Skin of body (tissue), 3 donors: ENCODE measurements around the gene GPR37L1. TPM values are rescaled to one million over a fixed set of nuclear protein-coding genes. Genes with fewer than 3 reads are reported as not detected.
A peak's percentile ranks its signal among the peaks of the same experiment; 100 is the strongest.
"Not testable (repeated sequence)": the region's sequence is repeated elsewhere in the genome, so short reads cannot be mapped to it uniquely, and the experiment has no call there.

Experiments used
- DNase-seq: peaks from one replicate; lab custom pipeline; 2025; lab: John Stamatoyannopoulos, UW
- small RNA-seq: library from RNA; depleted of rRNA; stranded (forward); fragments of <200 nt; gene quantifications from one replicate; pipeline ENCODE3, GENCODE V24; 2014; ENCODE audit warnings: low replicate concordance
- total RNA-seq: library from RNA; depleted of rRNA; stranded (reverse); fragments of >200 nt; gene quantifications from one replicate; pipeline ENCODE4 v1.2.3, GENCODE V29; 2014

The GPR37L1 gene
- total RNA-seq, 1 donor from 2014 or later, result not detected

- DNase-seq, result not testable (repeated sequence)
Observed at GRCh38 chr1:202167054-202167453, 44.3 kb downstream of the GPR37L1 start.

DNA sequence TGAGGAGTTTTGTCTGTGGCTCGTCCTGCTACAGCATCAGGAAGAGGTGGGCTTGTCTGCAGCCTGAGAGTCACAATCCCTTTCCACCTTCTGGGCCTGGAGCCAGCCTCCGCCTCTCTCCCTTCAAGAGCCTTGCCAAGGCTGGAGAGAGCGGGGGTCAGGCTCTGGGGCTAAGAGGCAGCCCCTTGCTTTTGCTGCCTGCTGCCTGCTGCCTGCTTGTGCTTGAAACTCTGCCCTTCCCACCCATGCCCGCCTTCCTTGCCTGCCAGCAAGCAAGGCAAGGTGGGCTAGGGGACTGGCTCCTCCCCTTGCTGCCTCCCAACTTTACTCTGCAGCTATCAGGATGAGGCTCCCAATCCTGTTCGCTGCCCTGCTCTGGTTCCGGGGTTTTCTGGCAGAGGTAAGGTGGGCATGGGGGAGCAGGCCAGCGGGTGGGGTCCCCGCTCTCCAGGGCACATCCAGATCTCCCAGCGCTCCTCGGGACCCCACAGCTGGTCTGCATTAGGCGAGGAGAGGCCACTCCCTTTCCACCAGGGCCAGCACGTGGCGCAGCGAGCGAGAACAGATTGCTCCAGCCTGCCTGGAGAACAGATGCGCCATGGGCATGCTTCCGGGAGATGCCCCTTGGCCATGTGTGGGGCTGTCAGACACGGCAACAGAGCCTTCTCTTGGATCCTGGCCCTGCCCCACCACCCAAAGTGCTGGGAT, 45.1 kb downstream of the GPR37L1 start:
- DNase-seq, result peak; percentile 63

GRCh38 chr1:202168861-202169260, 46.1 kb downstream of the GPR37L1 start:
- DNase-seq, result no peak

- DNase-seq, result no peak
Observed at GRCh38 chr1:202170726-202171125, 48.0 kb downstream of the GPR37L1 start.

- DNase-seq, result no peak
Observed at GRCh38 chr1:202171292-202172014, 48.7 kb downstream of the GPR37L1 start.

DNA sequence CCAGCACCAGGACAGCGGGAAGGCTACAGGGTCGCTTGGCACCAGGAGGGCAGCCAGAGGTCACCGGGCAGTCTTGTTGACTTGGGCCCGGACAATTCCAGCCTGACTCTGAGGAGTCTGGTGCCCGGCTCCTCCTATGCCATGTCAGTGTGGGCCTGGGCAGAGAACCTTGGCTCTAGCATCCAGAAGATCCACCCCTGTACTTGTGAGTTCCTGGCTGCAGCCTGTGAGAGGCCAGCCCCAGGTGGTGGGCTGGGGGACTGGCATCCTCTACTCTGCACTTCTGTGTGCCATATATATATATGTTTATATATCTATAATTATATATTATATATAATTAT, 49.3 kb downstream of the GPR37L1 start:
- no peak for DNase-seq

DNA sequence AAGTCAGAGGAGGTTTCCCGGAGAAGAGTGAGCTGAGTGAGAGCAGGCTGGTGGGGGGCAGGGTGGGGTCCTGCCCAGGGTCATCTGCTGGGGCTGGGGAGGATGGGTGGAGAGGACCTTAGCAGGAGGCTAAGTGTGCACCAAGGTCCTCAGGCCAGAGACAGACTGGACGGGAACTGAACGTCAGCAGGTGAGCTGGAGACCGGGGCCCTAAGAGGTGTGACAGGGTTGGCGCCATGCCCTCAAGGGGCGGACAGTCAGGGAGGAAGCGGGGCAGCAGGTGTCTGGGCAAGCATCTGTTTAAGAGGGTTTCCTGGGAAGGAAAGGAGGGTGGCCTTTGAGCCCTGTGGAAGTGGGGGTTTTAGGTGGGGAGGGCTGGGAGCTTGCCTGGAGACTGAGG, 51.3 kb downstream of the GPR37L1 start:
- no peak for DNase-seq

DNA sequence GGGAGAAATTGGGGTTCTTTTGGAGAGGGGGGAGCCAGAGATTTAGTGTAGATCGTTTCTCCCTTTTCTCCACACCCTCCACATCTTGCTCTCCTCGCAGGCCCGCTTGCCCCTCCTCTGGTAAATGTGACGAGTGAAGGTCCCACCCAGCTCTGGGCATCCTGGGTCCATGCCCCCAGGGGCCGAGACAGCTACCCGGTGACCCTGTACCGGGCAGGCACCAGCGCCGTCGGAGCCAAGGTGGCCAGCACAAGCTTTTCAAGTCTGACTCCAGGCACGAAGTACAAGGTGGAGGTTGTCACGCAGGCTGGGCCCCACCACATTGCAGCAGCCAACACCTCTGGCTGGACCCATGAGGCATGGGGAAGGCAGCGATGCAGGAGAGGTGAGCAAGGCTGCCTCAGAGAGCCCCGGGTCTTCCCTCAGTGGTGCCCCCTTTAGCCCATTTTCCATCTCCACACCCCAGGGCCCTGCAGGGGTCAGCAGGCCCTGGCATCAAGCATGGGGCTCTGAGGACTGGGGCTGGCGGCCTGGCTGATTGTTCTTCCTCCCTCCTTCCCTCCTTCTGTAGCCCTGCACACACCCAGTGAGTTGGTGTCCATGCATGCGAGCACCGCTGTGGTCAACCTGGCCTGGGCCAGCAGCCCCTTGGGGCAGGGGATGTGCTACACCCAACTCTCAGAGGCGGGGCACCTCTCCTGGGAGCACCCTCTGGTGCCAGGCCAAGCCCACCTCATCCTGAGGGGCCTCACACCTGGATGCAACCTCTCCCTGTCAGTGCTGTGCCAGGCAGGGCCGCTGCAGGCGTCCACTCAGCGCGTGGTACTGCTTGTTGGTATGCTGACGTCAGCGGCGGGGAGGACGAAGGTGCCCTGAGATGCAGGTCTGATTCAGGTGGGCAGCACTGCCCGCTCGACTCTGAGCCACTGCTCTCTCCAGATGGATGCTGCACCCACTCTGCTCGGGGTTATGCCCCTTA, 54.5 kb downstream of the GPR37L1 start:
- no peak for DNase-seq

DNA sequence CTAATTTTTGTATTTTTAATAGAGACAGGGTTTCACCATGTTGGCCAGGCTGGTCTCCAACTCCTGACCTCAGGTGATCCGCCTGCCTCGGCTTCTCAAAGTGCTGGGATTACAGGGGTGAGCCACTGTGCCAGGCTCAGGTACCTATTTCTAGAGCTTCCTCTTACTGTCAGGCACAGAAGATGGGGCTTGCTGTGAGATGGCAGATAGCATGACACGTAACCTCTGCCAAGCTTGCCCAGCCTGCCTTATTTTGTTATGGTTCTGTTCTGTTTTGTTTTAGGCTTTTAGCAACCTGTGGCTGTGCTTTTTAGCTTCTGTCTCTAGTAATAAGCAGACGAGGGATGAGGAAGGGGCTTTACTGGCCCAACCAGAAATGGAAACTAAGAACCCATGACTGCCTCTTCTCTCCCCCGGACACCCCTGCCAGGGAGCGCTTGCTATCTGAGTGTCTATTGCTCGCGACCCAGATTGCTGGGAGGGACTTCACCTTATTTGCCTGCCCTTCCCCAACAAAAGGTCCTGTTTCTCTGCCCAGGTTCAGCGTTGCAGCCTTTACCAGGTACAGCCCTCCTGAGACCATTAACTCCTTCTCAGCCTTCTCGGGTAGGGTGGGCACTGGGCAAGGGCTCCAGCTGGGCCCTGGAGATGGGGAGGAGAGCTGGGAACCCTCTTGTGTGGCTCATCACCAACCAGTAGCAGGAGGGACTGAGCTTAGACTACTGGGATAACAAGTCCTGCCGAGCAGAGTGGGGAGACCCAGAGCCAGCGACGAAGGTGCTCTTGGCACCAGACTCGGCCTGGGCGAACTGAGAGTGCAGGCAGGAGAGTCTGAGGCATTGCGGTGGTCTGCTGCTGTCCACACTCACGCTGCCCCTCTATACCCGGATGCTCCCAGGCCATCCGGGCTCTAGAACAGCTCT, 57.4 kb downstream of the GPR37L1 start:
- no peak for DNase-seq

DNA sequence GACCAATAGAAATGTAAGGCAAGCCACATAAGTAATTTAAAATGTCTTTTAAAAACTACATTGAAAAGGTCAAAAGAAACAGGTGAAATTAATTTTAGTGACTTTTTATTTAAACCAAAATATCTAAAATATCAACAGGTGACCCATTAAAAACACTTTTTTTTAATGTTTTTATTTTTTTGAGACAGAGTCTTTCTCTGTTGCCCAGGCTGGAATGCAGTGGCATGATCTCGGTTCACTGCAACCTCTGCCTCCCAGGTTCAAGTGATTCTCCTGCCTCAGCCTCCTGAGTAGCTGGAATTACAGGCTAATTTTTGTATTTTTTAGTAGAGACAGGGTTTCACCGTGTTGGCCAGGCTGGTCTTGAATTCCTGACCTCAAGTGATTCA, 58.0 kb downstream of the GPR37L1 start:
- DNase-seq, result not testable (repeated sequence)

DNA sequence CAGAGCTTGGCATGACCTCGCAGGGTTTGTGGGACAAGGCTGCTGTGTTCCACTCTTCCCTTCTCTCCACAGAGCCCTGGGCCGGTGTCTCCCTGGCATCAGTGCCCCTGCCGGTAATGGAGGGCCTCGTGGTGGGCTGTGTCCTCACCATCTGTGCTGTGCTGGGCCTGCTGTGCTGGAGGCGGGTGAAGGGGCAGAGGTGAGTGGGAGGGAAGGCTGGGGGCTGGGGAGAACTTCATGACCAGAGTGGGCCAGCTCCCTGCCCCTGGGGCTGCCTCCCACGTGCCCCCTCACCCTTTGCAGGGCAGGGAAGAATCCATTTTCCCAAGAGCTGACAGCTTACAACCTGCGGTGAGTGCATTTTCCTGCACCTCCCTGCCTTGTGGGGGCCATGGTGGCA, 58.9 kb downstream of the GPR37L1 start:
- DNase-seq, result no peak

- no peak for DNase-seq
Observed at GRCh38 chr1:202182040-202182877, 59.5 kb downstream of the GPR37L1 start.

Small RNAs within 50 kb of the gene (small RNA-seq; reads per million reads assigned to genes)
- not detected for gene CRIP1P3

Other genes with a start within 250 kb of the GPR37L1 start
- gene SHISA4, start 234.0 kb upstream of the GPR37L1 start, total RNA-seq, result 7.9 TPM
- gene LMOD1, start 176.4 kb upstream of the GPR37L1 start, total RNA-seq, result 7.4 TPM
- gene TIMM17A, start 167.4 kb upstream of the GPR37L1 start, total RNA-seq, result 30.0 TPM
- 20.2 TPM for gene RNPEP, start 140.3 kb upstream of the GPR37L1 start, total RNA-seq
- 14.0 TPM for gene ELF3, start 112.3 kb upstream of the GPR37L1 start, total RNA-seq
- 20.8 TPM for gene ARL8A, start 21.8 kb downstream of the GPR37L1 start, total RNA-seq
- 1.4 TPM for gene PTPN7, start 37.7 kb downstream of the GPR37L1 start, total RNA-seq
- gene LGR6, start 70.9 kb downstream of the GPR37L1 start, total RNA-seq, result 11.9 TPM
- 11.2 TPM for gene UBE2T, start 219.0 kb downstream of the GPR37L1 start, total RNA-seq
- gene PPP1R12B, start 225.8 kb downstream of the GPR37L1 start, total RNA-seq, result 43.0 TPM